K562 (cell line): ENCODE results near the gene NAT14. TPM values are rescaled to one million over a fixed set of nuclear protein-coding genes. Genes with fewer than 3 reads are reported as not detected.

Experiments
- BDP1 ChIP-seq: IDR thresholded peaks from 3 replicates; pipeline ENCODE4 v1.6.1; 2011; ENCODE audit not compliant: insufficient read length, insufficient read depth
- CBX5 ChIP-seq: IDR thresholded peaks from 2 replicates; pipeline ENCODE4 v1.6.1; 2014; ENCODE audit warnings: low read depth, borderline replicate concordance
- CEBPZ ChIP-seq: fragments of 150-350 bp; IDR thresholded peaks from 2 replicates; pipeline ENCODE4 v1.6.1; 2014; ENCODE audit warnings: low read depth, mild to moderate bottlenecking, low read length, borderline replicate concordance
- FOSL1 ChIP-seq: fragments of 200-800 bp; sonication (Bioruptor generic); conservative IDR thresholded peaks from 2 replicates; pipeline ENCODE4 v1.6.1; 2016; ENCODE audit warnings: missing genetic modification characterization, missing compliant biosample characterization
- ILF3 ChIP-seq: fragments of 450-650 bp; IDR thresholded peaks from 2 replicates; pipeline ENCODE4 v1.6.1; 2018; ENCODE audit warnings: antibody characterized with exemption, mild to moderate bottlenecking, moderate library complexity, borderline replicate concordance
- JUND ChIP-seq, 2 experiments: IDR thresholded peaks; 2 replicates in 1 of 2; 3 replicates in 1 of 2; pipeline ENCODE4 v1.6.1; 2011; ENCODE audit warnings: borderline replicate concordance in 2 of 2, low read depth in 2 of 2, low read length in 2 of 2, improper control_type of control experiment in 1 of 2, missing biosample characterization in 1 of 2, missing genetic modification characterization in 1 of 2, missing genetic modification reagents in 1 of 2
- MED1 ChIP-seq: sonication (generic); formaldehyde crosslinking; IDR thresholded peaks from 2 replicates; pipeline ENCODE4 v1.8.1; 2023; ENCODE audit warnings: missing genetic modification reagents, borderline replicate concordance
- MEF2D ChIP-seq: conservative IDR thresholded peaks from 2 replicates; pipeline ENCODE4 v1.6.1; 2016; ENCODE audit warnings: low read depth, missing genetic modification characterization, missing compliant biosample characterization
- MXD1 ChIP-seq: fragments of 250-450 bp; sonication (Bioruptor Pico); IDR thresholded peaks from 2 replicates; pipeline ENCODE4 v1.8.0; 2021; ENCODE audit warnings: borderline replicate concordance, mild to moderate bottlenecking, moderate library complexity; ENCODE audit not compliant: poor library complexity, severe bottlenecking
- POLR3A ChIP-seq: IDR thresholded peaks from 2 replicates; pipeline ENCODE4 v1.6.1; 2011; ENCODE audit warnings: borderline replicate concordance, mild to moderate bottlenecking, moderate library complexity; ENCODE audit not compliant: insufficient read length, insufficient read depth; ENCODE audit errors: extremely low read depth
- TSC22D4 ChIP-seq: fragments of 450-650 bp; IDR thresholded peaks from 2 replicates; pipeline ENCODE4 v1.6.1; 2016; ENCODE audit warnings: missing genetic modification characterization, missing biosample characterization, control low read depth
- ZNF23 ChIP-seq: fragments of 250-450 bp; sonication (Bioruptor Pico); IDR thresholded peaks from 2 replicates; pipeline ENCODE4 v1.4.0; 2020; ENCODE audit warnings: mild to moderate bottlenecking
- ZNF232 ChIP-seq: sonication (generic); formaldehyde crosslinking; IDR thresholded peaks from 2 replicates; pipeline ENCODE4 v1.8.0; 2022; ENCODE audit warnings: mild to moderate bottlenecking, missing genetic modification reagents
- ZNF444 ChIP-seq: fragments of 250-450 bp; sonication (Bioruptor Pico); IDR thresholded peaks from 2 replicates; pipeline ENCODE4 v1.4.0; 2020; ENCODE audit warnings: mild to moderate bottlenecking, moderate library complexity
- polyA plus RNA-seq, 8 experiments: library from polyadenylated mRNA; depleted of rRNA in 4 of 8; stranded (reverse) in 5 of 8; unstranded in 3 of 8; fragments of >200 nt; fragmentation: Nextera tagmentation in 2 of 8; fragmentation: Illumina TruSeq in 1 of 8; extraction: Ambion mirVana in 2 of 8; extraction: Trizol in 1 of 8; gene quantifications; 2 replicates each; pipeline versions ENCODE4 v1.2.1 to v1.2.3, GENCODE V29; 2011 to 2014; ENCODE audit warnings: inconsistent platforms in 1 of 8, missing spikeins in 1 of 8
- total RNA-seq, 7 experiments: library from RNA; depleted of rRNA in 6 of 7; stranded (reverse); fragments of >200 nt in 6 of 7; fragmentation: Illumina TruSeq in 2 of 7; extraction: Trizol in 2 of 7; gene quantifications; 2 replicates each; pipeline versions ENCODE4 v1.2.1 to v1.2.3, GENCODE V29; 2011 to 2021; ENCODE audit warnings: low replicate concordance in 1 of 7
- TF ChIP-seq, protein P1 (sequence below): sonication (generic); formaldehyde crosslinking; IDR thresholded peaks from 2 replicates; pipeline ENCODE4 v1.8.0; 2023; ENCODE audit warnings: mild to moderate bottlenecking, missing genetic modification reagents
- TF ChIP-seq, protein P2 (sequence below), 2 experiments: IDR thresholded peaks in 1 of 2; conservative IDR thresholded peaks in 1 of 2; 2 replicates each; pipeline ENCODE4 v1.6.1; 2016; ENCODE audit warnings: low read depth in 2 of 2, mild to moderate bottlenecking in 1 of 2, missing compliant biosample characterization in 1 of 2, missing genetic modification characterization in 1 of 2, moderate library complexity in 1 of 2
- TF ChIP-seq, protein P3 (sequence below): sonication (generic); formaldehyde crosslinking; IDR thresholded peaks from 2 replicates; pipeline ENCODE4 v1.8.0; 2022; ENCODE audit warnings: mild to moderate bottlenecking, missing genetic modification reagents

The NAT14 gene
- total and polyA plus RNA-seq, 9 of the 15 experiments (the other 6 are each of a cell fraction or from before 2014, with no cell fraction given): 2.4 to 77.0 (median 26.7) TPM

DNA sequence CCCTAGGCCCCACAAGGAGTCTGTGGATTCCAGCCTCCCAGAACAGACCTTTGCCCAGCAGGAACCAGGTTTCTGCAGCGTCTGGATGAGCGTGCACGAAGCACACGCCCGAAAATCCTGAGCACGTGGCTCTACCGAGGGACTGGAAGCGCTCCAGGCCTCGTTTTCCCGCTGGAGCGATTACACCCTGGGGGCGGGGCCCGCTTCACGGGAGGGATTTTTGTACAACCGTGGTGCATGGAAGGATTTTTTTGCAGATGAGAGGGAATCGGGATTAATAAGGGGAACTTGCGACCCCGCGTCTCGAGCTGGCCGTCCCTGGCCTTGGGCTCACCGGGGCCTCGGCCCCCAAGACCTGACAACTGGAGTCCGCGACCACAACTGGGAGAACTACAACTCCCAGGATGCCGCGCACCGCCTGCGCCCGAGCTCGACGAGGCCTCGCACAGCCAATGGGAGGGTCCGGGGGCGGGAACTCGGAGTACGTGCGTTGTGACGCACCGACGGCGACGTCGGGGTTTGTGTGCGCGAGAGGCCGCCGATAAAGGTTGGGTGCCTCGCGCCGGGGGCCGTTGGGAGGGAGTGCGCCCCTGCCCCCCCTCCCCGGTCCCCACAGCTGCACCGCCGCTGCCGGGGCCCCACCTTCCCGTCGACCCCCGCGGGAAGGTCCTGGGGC is 8.8 kb upstream of the NAT14 start, which contains the start of gene ZNF628 (continued):
- TF ChIP-seq, protein P1, sequence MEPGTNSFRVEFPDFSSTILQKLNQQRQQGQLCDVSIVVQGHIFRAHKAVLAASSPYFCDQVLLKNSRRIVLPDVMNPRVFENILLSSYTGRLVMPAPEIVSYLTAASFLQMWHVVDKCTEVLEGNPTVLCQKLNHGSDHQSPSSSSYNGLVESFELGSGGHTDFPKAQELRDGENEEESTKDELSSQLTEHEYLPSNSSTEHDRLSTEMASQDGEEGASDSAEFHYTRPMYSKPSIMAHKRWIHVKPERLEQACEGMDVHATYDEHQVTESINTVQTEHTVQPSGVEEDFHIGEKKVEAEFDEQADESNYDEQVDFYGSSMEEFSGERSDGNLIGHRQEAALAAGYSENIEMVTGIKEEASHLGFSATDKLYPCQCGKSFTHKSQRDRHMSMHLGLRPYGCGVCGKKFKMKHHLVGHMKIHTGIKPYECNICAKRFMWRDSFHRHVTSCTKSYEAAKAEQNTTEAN (CRISPR knock-in tag): no peak
- TF ChIP-seq MEF2D (tag) (0 out of 2 replicates have a peak, but pooled peaks have one; percentile 37), ZNF23 (CRISPR knock-in tag) (no peak), JUND (IDR thresholded peaks at IDR 0.05; ENCODE audit: borderline replicate concordance, low read depth, low read length) (peak; percentile 37; the same call in 1 of the 2 replicates), JUND (tag; IDR thresholded peaks at IDR 0.05; ENCODE audit: borderline replicate concordance, low read depth, low read length) (no peak; the same call in 2 of the 3 replicates), CEBPZ (no peak), ILF3 (no peak), CBX5 (no peak), ZNF444 (CRISPR knock-in tag) (no peak), MXD1 (CRISPR knock-in tag) (peak; percentile 79), FOSL1 (tag) (peak; percentile 9), MED1 (CRISPR knock-in tag) (no peak), ZNF232 (0 out of 2 replicates have a peak, but pooled peaks have one; percentile 70), BDP1 (no peak), TSC22D4 (tag) (no peak), POLR3A (no peak)
- TF ChIP-seq, protein P2, sequence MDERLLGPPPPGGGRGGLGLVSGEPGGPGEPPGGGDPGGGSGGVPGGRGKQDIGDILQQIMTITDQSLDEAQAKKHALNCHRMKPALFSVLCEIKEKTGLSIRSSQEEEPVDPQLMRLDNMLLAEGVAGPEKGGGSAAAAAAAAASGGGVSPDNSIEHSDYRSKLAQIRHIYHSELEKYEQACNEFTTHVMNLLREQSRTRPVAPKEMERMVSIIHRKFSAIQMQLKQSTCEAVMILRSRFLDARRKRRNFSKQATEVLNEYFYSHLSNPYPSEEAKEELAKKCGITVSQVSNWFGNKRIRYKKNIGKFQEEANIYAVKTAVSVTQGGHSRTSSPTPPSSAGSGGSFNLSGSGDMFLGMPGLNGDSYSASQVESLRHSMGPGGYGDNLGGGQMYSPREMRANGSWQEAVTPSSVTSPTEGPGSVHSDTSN (CRISPR knock-in tag; IDR thresholded peaks at IDR 0.05; ENCODE audit: low read depth): no peak
- TF ChIP-seq, protein P2 (tag; conservative IDR thresholded peaks at IDR 0.05; ENCODE audit: low read depth): no peak
- TF ChIP-seq, protein P3, sequence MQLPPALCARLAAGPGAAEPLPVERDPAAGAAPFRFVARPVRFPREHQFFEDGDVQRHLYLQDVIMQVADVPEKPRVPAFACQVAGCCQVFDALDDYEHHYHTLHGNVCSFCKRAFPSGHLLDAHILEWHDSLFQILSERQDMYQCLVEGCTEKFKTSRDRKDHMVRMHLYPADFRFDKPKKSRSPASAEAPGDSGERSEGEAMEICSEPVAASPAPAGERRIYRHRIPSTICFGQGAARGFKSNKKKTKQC (CRISPR knock-in tag): peak; percentile 96
